Tongue (tissue), 2 donors: ENCODE results near the gene KCNA3. TPM values are rescaled to one million over a fixed set of nuclear protein-coding genes. Genes with fewer than 3 reads are reported as not detected.

Experiments used
- DNase-seq: peaks from one replicate; pipeline ENCODE4 v3.0.0-alpha.2; 2015
- total RNA-seq: library from RNA; depleted of rRNA; stranded (reverse); fragments of >200 nt; gene quantifications from one replicate; pipeline ENCODE4 v1.2.3, GENCODE V29; 2014

KCNA3 gene
- total RNA-seq: 0.72 TPM

GRCh38 chr1:110674337-110675059 lies at the start of gene KCNA3:
Gene KCNA3 (minus strand): TSS chr1:110674940. CDS start chr1:110674809, 131 bp downstream.
- peak; percentile 50 for DNase-seq

DNA sequence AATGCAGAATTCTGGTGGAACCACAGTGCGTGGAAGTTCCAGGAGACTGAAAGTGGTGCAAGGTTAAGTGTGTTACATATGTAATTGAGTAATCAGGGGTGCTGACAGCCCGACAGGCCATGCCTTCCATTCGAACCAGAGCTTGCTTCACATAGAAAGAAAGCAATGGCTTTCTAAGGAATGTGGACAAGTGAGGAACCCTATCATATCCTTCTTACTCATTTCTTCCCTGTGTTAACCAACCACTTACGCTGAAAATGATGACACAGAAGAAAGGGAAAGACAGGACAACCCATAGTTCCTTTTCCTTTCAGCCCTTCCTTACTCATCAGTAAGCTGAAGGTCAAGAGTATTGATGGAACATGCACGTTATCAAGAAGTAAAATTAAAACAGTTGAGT lies 48.1 kb upstream of the KCNA3 start:
- no peak for DNase-seq

DNA sequence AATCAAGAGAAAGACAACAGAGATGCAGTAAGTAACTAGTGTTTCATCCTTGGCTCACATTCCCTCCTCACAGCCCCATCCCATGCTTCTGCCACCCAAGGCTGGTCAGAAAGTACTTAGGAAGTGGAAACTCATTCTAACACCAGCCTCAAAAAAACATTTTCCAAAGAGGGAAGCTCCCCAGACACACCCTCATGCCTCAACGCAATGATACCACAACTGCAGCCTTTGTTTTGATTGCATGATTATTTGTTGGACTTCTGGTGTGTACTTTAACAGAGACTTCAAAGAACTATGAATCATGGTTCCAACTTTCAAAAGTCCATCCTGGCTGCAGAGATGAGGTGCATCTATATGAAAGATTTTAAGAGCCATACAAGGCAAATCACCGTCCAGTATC lies 45.2 kb upstream of the KCNA3 start:
- DNase-seq: no peak

DNA sequence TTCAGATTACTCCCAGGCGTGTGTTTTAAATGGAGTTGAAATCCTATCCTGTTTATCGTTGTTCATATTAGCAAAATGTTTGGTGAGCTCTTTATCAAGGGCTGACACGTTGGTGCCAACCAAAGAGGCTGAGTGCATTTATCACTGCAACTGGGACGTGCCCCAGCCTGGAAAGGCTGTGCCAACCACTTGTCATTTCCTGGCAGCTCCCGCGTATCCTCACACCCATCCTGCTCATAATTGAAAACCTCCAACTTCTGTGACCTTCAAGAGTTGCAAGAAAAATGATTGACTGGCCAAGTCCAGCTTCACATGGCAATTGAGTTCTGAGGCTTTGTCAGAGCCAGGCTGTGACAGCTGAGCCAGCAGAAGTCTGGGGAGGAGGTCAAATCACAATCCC lies 43.7 kb upstream of the KCNA3 start:
- no peak for DNase-seq

- no peak for DNase-seq
Observed at GRCh38 chr1:110717179-110717578, 42.4 kb upstream of the KCNA3 start.

DNA sequence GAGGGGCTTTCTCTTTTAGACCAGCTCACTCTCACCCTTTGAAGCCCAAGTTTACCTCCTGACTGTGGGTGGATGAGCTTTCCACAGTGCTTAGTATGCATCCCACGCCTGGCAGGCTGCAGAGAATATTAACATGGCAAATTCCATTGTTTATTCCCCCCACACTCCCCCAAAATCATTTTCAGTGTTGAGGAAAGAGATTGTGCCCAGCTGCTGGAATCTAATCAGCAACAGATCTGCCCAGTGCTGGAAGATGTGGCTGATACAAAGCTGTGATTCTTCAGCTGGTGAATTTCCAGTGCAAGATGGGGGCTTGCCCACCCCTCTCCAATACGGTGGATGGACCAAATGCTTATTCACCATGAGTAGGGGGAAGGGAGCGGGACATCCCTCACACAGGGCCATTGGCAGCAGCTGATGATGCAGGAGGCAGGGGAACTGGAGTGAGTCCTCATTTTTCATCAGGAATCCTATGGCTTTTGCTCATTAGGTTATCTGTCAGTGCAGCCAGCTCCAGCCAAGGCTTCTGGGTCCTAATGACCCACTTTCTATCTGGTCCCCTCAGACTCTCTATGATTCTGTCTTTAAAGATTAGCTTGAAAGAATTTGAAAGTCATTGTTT lies 39.7 kb upstream of the KCNA3 start:
- DNase-seq: no peak

- DNase-seq: no peak
Observed at GRCh38 chr1:110713221-110713620, 38.5 kb upstream of the KCNA3 start.

- DNase-seq: no peak
Observed at GRCh38 chr1:110710314-110710713, 35.6 kb upstream of the KCNA3 start.

- DNase-seq: no peak
Observed at GRCh38 chr1:110708974-110709440, 34.3 kb upstream of the KCNA3 start.

DNA sequence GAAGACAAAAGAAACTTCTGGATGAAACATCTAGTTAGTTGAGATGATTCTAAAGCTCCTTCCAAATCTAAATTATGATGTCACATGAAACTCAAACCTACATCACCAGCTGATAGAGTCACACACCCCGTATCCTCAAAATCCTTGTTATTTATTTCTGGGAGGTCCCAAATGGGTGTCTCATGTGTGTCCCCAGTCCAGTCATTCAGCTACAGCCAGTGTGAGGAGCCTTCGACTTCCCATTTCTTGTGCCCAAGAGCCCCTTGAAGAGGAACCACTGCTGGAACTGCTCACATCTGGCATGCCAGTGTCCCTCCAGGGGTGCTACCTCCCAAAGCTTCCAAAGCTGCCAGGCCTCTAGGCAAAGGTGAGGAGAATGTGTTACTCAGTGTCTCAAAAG lies 32.5 kb upstream of the KCNA3 start:
- DNase-seq: no peak

DNA sequence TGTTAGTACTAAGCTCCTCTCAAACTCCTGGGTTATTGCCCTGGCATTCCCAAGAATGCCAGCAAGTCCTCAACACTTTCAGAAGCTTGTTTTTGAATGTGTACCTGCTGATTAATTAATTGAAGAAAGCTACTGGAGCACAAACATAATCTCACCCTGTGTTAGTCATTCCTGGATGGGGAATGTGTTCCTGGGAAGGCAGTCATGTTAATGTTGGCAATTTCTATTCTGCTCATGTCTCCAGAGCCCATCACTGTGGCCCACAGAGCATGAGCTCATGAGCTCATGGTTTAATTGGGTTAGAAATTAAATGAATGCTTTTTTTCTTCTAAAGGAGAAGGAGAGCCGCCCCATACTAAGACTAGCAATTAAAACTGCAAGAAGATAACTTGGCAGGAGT lies 31.9 kb upstream of the KCNA3 start:
- DNase-seq: no peak

- no peak for DNase-seq
Observed at GRCh38 chr1:110702260-110702659, 27.5 kb upstream of the KCNA3 start.

- no peak for DNase-seq
Observed at GRCh38 chr1:110700767-110701166, 26.0 kb upstream of the KCNA3 start.

DNA sequence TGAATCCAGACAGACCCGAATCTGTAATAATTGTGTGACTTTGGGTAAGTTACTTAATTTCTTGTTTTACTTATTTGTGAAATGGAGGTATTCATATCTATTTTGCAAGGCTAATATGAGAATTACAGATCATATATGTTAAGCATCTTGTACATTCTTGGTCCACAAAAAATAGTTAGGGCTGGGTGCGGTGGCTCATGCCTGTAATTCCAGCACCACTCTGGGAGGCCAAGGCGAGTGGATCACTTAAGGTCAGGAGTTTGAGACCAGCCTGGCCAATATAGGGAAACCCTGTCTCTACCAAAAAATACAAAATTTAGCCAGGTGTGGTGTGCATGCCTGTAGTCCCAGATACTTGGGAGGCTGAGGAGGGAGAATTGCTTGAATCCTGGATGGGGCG lies 22.9 kb upstream of the KCNA3 start:
- DNase-seq: no peak

GRCh38 chr1:110696818-110697217 lies 22.1 kb upstream of the KCNA3 start:
- DNase-seq: no peak

DNA sequence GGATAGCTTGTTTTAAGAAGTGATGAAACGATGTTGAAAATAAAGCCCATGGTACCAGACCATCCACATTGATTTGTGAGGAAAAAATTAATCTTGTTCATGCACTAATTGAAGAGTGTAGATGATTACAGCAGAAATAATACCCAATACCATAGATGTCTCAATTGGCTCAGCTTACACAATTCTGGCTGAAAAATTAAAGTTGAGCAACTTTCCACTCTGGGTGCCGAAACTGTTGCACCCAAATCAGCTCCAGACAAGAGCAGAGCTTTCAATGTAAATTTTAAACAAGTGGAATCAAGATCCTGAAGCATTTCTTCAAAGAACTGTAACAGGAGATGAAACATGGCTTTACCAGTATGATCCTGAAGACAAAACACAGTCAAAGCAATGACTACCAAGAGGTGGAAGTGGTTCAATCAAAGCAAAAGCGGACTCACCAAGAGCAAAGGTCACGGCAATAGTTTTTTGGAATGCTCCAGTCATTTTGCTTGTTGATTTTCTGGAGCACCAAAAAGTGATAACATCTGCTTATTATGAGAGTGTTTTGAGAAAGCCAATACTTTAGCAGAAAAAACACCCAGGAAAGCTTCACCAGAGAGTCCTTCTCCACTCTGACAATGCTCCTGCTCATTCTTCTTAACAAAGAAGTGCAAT lies 16.1 kb upstream of the KCNA3 start:
- DNase-seq: no peak

GRCh38 chr1:110689868-110690267 lies 15.1 kb upstream of the KCNA3 start:
- no peak for DNase-seq

DNA sequence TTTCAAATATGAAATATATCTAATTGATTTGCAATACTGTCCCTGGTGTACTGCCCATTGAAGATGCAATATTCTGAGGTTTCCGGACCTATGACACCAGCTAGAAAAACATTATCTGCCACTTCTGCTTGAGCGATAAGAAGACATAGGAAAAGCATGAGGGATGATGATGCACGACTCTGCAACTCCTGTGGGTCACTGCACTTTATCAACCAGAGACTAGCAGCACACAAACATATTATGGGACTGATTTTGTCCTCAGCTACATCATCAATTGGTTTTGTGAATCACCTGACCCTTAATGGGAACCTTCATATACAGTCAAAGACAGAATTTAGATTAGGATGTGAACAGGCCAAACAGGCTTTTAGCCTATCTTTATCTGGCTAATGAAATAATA lies 13.8 kb upstream of the KCNA3 start:
- DNase-seq: no peak

- DNase-seq: no peak
Observed at GRCh38 chr1:110687250-110687649, 12.5 kb upstream of the KCNA3 start.

- DNase-seq: no peak
Observed at GRCh38 chr1:110686188-110686587, 11.4 kb upstream of the KCNA3 start.

DNA sequence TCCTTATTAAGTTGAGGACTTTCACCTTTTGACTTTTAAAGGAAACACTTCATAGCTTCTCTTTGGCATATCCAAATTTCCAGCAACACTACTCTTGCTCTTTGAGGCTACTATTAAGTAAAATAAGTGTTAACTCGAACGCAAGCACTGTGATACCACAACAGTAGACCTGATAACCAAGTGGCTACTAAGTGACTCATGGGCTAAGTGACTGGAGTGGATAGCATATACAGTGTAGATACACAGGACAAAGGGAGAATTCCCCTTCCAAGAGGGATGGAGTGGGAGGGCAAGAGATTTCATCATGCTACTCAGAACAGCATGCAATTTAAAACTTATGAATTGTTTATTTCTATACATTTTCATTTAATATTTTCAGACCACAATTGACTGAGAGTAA lies 9.8 kb upstream of the KCNA3 start:
- DNase-seq: no peak

- no peak for DNase-seq
Observed at GRCh38 chr1:110682898-110683297, 8.2 kb upstream of the KCNA3 start.

DNA sequence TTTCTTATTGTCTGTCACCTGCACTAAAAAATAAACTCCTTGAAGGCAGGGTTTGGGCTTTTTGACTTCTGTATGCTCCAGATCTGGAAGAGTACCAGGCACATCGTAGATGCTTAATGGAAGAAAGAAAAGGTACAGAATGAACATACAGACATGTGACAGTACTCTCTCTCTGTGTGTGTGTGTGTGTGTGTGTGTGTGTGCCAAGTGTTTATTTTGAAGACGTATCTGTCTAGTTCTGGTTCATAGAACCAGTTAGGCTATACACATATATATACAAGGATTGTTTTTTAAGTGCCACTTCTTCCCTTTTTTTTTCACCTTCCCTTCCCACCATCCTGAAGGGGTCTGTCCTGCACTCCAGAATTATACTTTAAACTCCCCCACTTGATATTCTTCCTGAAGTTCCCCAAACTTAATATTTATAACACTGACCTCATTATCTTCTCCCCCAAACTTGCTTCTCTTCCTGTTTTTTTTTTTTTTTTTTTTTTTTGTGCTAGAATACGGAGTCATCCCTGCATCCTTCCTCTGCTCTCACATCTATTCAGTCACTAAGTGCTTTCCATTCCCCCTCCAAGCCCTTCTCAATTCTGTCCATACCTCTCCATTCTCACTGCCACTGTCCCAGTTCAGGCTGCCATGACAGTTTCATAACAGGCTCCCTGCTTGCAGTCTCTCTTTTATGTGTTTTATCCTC lies 5.4 kb upstream of the KCNA3 start:
- no peak for DNase-seq
